Stimulated activated CD4-positive, alpha-beta T cell treated with anti-CD3 and anti-CD28 coated beads, Interleukin-12 subunit alpha, Interleukin-12 subunit beta, amount 100 ng/mL, for 48 hours (primary cell): ENCODE data around the gene VPS37B.

Experiments
- DNase-seq, 3 donors: peaks; one replicate each; pipeline ENCODE4 v3.0.0-alpha.2; 2020; ENCODE audit warnings: low read depth in 2 of 3, low spot score in 1 of 3

The VPS37B gene

GRCh38 chr12:122820138-122820537, 75.8 kb downstream of the VPS37B start:
- no peak for DNase-seq

GRCh38 chr12:122819209-122819785, 76.6 kb downstream of the VPS37B start:
- DNase-seq = no peak
